Measurements from ENCODE around the gene MAP2K1.

DNA sequence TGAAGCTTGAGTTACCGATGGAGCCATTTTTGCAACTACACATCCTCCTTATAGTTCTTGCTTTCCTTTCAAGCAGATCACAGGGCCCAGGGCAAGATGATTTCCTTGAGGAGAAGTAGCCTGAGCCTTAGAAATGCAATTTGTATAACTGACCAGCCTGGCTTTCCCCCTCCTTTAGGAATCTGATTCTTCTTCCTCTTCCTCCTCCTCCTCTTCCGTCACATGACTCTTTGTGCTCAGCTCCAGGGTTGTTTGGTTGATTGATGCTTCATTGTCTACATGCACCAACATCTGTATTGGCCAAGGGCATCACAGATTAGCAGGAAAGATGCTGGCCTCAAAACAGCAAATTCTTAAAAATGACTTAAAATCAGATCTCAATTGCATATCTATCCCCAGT lies 107.5 kb downstream of the MAP2K1 start:
- TF ChIP-seq, protein P1, sequence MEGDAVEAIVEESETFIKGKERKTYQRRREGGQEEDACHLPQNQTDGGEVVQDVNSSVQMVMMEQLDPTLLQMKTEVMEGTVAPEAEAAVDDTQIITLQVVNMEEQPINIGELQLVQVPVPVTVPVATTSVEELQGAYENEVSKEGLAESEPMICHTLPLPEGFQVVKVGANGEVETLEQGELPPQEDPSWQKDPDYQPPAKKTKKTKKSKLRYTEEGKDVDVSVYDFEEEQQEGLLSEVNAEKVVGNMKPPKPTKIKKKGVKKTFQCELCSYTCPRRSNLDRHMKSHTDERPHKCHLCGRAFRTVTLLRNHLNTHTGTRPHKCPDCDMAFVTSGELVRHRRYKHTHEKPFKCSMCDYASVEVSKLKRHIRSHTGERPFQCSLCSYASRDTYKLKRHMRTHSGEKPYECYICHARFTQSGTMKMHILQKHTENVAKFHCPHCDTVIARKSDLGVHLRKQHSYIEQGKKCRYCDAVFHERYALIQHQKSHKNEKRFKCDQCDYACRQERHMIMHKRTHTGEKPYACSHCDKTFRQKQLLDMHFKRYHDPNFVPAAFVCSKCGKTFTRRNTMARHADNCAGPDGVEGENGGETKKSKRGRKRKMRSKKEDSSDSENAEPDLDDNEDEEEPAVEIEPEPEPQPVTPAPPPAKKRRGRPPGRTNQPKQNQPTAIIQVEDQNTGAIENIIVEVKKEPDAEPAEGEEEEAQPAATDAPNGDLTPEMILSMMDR (conservative IDR thresholded peaks at IDR 0.05): no peak
- TF ChIP-seq ZFX (IDR thresholded peaks at IDR 0.05): no peak
